Measurements from ENCODE around the gene SRL.
"Not testable (repeated sequence)": the region's sequence is repeated elsewhere in the genome, so short reads cannot be mapped to it uniquely, and the experiment has no call there.

Gene SRL

DNA sequence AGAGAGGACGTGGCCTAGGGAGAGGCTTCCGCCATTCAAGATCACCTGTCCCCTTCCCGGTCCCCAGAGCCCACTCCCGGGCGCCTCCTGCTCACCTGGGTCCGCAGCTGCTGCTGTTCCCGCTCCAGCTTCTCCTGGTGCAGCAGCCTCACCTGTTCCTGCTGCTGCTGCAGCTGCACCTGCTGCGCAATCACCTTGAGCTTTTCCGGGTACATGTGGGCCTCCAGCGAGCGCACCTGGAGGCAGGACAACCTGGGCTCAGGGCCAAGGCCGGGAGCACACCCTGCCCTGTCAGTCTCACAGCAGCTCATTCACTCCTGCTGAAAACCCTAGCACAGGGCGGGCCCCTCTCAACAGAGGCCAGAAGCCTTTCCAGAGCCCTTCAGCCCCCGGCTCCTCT, 18.5 kb upstream of the SRL start:
- DNase-seq (ENCODE audit: low read depth): no peak

DNA sequence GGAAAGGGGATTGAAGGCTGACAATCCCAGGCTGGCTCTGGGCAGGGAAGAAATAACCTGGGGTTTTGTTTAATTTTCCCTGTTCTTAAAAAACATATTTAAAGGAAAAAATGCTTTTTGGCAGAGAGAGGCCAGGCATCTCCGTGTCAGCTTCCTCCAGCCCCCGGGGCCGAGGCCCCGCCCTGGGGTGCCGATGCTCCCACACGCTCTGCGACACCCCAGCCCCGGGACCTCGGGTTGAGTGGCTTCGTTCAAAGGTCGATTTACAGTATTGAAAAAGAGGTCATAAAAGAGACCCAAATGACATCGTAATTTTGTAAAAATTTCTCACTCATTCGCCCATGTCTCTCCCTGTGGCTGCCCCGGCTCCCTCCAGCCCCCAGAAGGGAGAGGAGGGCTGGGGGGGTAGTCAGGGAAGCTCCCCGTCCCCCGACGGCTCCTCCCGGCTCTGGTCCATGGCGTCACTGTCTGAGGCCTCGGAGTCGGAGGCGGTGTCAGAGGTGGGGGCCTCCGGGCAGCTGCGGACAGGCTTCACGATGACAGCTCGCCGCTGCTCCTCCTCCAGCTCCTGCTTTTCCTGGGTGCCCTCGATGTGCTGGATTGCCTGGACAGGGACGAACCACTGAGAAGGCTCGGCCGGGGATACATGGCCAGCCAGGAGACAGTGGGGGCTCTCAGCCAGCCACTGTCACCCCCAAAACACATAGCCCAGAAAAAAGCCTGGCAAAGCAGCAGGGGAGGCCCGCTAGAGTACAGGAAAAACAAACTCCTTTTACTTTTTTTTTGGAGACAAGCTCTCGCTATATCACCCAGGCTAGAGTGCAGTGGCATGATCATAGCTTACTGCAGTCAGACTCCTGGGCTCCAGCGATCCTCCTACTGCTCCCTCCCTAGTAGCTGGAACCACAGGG, 16.0 kb upstream of the SRL start:
- DNase-seq (ENCODE audit: low read depth): no peak

DNA sequence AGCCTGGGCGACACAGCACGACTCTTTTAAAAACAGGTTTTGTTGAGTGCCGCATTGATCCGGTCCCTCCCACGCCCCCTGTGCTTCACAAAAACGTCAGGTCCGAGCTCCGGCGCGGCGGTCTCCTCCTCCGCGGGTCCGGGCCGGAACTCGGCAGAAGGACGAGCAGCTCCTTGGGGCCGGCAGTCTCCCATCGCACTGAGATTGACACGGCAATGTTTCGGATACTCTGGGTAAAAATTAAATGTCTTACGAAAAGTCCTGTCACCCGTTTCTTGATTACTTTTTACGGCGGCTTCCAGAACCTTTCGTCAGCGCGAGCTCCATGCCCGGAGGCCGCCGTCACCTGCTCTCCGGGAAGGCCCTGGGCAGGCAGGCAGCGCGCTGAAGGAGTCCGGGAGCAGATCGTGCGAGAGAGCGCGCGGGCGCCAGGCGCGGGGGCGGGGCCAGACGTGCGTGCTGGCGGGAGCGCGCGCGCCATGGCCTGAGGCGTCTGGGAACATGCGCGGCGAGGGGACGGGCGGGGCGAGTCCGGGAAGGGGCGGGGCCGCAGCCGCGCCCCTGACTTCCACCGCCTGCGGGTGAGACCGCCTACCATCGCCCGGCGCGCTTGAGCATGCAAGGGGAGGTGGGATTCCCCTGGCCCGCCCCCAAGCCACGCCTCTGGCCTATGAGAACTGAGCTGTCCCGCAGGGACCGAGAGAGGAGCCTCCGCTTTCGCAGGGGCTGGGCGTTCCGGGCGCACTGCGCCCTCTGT, 11.7 kb upstream of the SRL start:
- peak; percentile 86 for DNase-seq (ENCODE audit: low read depth)

DNA sequence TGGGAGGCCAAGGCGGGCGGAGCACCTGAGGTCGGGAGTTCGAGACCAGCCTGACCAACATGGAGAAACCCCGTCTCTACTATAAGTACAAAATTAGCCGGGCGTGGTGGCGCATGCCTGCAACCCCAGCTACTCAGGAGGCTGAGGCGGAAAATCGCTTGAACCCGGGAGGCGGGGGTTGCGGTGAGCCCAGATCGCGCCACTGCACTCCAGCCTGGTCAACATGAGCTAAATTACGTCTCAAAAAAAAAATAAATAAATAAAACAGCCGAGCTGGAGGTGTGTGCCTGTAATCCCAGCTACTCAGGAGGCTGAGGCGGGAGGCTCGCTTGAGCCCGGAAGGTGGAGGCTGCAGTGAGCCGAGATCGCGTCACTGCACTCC, 11.1 kb upstream of the SRL start:
- DNase-seq (ENCODE audit: low read depth): not testable (repeated sequence)

DNA sequence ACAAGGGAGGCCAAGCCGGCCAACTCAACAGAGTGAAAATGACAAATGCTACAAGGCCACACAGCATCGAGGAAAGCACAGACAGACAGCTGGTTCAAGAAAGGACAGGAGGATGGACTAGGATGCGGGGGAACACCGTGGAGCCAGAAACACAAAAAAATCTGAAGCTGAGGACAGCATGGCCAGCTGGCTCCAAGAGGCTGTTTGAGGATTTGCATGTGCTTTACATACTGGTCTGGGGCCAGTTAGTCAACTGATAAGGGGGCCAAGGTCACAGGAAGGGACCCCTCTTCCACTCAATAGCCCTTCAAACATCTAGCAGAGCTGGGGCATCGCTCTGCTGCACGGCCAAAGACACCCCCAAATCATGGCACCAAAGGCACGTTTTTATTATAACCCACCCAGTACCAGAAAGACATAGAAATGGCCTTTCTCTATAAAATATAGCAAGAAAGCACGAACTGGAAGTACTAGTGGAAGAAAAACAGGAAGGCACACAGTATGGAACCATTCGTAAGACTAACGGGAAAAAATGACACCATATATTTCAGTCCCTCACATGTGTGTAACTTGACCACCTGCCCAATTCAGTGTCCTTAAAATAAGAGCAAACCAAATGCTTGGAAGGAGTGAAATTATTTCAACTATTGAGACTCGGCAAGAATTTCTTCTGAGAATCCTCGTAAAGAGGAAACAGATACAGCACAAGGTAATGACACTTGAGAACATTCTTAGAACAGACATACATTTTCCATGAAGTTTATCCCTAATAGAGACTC, 7.8 kb upstream of the SRL start:
- no peak for DNase-seq (ENCODE audit: low read depth)

DNA sequence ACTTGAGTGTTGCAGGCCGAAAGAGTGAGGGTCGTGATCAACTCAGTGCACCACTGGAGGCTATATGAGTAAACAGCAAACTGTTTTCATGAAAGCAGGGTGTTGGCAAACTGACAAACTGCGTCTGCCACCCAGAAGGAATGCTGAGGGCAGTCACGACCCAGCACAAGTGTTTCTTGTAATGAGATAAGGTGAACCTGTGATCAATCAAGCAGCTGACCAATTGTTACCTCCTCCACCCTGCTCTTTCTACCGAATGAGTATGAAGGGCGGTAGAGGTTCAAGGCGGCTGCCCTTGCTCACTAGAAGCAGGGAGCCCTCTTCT, 5.5 kb upstream of the SRL start:
- no peak for DNase-seq (ENCODE audit: low read depth)

DNA sequence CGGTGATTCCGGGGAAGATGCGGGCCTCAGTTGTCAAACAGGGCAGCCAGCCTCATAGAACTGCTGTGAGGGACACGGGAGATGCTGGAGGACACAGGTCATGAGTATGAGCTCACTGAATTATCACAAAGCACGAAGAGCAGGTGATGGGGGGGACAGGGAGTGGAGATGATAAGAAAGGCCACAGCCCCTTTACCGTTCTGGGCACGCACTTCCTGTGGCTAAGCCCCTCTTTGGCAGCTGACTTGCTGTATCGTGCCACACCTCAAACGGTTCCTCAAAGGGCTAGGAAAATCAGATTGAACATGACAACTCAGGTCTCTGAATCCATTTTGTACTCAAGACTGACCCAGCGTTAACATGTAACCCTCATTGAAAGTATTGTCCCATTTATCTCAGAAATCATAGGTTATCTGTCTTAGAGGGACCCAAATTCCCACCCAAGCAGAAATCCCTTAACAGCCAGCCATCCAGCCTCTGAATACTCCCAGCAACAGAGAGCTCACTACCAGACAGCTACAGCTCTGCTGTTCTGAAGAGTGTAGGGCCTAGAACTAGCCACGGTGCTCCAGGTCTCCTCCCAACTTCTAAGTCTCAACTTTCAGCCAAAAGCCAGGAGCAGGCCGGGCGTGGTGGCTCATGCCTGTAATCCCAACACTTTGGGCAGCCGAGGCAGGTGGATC, 5.0 kb upstream of the SRL start:
- DNase-seq (ENCODE audit: low read depth): no peak

DNA sequence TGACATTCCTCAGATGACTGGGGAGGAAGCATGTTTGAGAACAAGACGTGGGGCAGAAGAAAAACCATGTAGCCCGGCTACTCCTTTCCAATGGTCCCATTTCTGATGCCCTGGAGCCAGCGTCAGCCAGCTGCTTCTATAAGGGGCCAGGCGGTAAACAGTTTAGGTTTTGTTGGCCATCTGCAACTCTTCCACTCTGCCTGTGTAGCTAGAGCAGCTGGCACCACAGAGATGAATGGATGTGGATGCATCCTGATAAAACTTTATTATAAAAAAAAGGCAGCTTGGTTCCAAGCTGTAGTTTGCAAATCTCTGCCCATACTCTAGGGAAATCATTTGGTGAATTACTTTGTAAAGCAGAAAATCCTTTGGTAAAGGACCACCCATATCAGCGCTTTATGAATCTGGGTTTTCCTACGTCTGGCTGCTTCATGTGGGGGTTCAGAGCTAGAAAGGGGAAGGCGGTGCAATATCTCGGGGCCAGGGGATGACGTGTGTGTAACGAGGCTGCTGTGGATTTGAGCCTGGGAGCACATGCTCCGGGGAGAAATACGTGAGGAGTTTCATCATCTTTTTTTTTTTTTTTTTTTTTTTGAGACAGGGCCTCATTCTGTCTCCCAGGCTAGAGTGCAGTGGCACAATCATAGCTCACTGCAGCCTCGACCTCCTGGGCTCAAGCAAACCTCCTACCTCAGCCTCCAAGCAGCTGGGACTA, 3.4 kb upstream of the SRL start:
- no peak for DNase-seq (ENCODE audit: low read depth)

DNA sequence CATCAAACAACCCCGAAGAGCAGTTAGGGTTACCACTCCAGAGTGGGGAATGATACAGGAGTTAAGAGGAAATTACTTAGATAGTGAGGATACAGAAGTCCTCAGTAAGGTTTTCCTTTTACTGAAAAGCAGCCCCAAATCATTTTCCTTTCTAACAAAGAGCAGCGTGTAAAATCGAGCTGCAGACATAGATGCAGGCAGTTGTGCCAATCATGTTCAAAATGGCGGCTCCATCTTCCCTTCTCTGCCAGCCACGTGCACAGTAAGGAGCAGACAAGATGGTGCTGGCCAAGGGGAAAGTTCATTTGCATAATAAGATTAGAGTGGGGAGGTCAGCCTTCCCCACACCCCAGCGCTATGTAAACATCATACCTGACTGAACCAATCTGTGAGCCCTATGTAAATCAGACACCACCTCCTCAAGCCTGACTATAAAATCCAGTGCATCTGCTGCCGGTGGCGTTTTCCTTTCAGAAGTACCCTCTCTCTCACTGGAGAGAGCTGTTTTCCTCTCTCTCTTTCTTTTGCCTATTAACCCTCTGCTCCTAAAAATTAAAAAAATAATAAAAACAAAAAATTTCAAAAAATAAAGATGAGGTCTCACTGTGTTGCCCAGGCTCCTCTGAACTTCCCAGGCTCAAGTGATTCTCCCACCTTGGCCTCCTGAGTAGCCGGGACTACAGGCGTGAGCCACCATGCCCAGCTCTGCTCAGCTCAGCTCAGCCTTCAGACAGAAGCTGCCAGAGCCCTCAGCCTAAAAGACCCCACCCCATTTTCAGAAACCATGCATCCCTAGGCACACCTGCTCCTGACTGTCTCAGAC, 2.6 kb upstream of the SRL start:
- no peak for DNase-seq (ENCODE audit: low read depth)

DNA sequence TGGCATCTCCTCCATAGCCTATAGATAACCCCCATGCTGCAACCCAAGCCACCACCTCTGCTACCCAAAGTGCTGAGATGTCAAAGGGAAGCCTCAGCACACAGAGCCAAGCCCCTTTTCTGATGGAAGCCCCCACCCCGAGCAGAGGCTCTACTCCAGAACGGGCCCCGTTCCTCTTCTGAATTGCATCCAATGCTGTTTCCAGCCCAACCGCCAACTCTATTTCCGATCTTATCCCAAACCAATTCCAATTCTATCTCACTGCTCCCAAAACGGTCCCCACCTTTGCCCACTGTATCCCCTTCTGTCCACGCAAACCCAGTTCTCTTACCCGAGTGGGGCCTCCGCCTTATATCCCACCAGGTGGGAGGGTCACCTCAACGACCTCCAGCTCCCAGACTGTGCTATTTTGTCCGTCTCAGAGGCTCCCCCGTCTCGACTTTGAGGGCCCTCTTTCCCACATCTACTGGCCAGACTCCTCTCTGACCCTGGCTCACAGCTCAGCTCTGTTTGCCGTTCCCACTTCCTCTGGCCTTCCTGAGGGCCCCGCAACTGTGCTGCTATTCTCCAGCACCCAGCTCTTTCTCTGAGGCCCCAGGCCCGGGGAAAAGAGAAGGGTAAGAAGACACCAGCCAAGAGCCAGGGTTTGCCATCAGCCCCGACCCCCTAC, 487 bp downstream of the SRL start:
- no peak for DNase-seq (ENCODE audit: low read depth)

DNA sequence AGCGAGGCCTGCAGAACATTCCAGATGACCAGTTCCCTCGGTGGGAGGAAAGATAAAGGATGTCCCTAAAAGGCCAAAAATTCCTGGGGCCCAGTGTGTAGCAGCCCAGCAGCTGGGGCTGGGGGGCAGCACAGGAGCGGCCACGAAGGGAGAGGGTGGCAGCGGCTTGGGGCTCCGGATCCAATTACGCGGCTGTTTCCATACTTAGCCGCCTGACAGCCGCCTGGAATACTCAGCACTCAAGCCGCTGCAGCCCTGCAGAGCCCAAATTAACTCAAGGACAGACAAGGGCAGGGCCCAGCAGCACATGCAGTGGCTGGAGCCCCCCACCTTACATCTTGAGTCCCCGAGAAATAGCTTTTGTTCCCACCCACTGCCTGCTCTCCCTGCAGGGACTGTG, 1.3 kb downstream of the SRL start:
- DNase-seq (ENCODE audit: low read depth): no peak

DNA sequence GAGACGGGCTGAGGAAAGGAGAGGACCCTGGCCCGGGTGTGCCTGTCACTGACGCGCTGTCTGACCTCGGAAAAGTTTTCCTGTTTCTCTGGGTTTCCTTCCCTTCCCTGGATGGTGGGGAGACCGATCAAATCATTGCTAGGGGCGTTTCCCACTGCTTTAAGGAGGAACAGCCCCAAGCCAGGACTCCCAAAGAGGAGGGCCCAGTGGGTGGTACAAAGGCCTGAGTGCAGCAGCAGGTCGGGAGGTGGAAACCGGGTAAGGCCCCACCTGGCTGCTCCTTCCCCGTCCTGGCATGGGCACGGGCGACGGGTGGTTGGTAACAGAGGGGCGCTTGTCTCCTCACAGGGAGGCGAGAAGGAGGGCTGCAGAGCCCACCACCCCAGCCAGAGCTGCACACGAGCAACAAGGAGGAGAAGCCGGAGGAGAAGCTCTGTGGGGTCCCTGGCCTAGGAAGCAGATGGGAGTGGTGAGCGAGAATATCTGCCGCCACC, 2.2 kb downstream of the SRL start:
- no peak for DNase-seq (ENCODE audit: low read depth)

DNA sequence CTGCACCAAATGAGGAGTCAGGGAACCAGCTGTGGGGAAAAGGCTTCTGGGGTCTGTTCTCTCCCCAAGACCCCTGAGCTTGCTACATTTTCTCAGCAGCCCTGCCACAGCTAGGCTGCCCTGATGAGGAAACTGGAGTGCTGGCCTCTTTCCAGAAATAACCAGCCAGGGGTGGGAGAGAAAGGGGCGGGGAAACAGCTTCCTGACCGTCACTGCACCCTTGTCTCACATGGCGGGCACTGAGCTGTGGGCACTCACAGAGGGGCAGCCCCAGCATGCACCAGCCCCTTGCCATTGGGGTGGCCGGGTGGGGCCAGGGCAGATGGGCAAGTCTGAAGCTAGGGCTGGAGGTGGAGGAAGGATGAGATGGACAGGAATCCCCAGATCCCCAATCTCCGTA, 2.9 kb downstream of the SRL start:
- no peak for DNase-seq (ENCODE audit: low read depth)

DNA sequence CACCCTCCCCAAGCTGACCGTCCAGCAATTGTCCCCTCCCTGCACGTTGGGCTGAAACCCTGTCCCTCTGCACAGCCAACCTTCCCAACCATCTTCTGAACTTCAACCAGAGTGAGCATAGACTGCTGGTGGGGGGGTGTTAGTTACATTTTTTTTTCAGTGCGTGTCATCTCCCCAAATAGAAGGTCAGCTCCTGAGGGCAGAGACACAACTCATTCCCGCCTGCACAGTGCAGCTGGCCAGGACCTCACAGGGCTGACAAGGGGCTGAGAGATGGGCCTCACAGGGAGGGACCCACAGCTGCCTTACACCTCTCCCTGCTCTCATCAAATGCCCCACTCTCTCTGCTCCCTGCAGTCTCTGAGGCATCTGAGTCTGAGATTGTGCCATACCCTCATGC, 8.4 kb downstream of the SRL start:
- no peak for DNase-seq (ENCODE audit: low read depth)

DNA sequence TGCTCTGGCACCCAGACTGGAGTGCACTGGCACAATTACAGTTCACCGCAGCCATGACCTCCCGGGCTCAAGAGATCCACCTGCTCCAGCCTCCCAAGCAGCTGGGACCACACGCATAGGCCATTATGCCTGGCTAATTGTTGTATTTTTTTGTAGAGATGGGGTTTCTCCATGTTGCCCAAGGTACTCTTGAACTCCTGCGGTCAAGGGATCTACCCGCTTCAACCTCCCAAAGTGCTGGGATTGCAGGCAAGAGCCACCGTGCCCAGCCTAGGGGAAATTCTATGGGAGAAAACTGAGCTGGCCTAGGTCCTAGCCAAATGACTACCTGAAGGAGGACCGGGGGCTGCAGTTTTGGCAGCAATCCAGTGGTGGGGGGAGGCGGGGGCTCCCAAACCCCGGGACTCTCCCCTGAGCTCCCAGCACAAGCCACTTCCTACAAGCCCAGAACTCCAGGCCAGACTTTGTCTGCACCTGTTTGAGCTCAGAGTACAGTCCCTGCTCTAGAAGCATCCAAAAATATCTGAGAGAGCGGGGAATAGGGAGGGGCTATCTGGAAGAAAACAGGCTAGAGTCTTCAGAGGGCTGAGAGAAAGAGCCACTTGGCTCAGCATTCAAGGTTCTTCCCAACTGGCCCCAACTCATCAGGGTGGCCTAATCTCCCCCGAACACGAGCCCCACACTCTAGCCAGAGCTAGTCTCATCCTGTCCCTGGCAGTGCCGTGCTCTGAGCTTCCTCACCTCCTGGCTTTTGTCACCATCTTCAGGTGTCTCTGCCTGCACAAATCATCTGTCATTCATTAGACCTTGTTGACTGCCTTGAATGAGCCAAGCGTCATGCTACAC, 9.1 kb downstream of the SRL start:
- no peak for DNase-seq (ENCODE audit: low read depth)

DNA sequence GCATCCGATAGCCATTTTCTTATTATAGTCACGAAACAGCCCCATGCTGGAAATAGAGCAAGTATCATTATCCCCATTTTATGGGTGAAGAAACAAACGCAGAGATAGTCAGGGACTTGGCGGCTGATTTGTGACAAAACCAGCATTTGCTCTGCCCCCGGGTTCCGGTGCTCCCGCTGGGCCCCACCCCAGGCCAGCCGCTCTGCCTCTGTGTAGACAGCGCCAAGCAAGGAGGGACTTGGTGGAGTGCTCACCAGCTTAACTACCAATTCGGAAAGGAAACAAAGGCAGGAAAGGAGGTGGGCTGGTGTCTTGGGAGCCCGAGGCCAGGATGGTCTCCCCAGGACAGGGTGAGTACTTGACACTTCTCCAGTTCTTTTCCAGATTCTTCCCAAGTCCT, 10.0 kb downstream of the SRL start:
- no peak for DNase-seq (ENCODE audit: low read depth)

DNA sequence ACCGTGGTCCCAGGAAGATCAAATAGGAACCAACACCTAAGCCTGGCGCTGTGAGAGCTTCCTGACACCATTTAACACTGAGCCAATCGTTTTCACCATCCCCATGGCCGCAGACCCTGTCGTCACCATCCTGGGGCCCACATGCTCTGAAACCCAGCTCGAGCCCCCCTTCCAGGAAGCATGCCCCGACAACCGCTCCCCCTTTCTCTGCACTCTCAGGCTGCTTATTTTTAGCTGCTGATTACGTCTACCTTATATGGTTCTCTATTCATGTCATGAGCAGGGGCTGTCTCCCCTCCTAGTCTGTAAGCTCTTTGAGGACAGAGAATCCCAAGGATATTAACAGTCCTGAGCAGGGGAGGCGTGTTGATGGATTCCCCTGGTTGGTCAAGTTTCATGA, 10.5 kb downstream of the SRL start:
- no peak for DNase-seq (ENCODE audit: low read depth)

DNA sequence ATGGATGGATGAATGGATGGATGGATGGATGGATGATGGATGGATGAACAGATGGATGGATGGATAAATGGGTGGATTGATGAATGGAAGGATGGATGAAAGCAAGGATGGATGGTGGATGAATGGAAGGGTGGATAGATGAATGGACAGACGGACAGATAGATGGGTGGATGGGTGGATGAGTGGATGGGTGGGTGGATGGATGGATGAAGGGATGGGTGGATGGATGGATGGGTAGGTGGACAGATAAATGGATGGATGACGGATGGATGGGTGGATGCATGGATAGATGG, 14.9 kb downstream of the SRL start:
- no peak for DNase-seq (ENCODE audit: low read depth)

Data from HS-5 (cell line).